Activated naive CD8-positive, alpha-beta T cell treated with anti-CD3 and anti-CD28 coated beads, Interleukin-2, amount 50 U/mL, for 24 hours (primary cell): ENCODE results near the gene ST6GALNAC3.
"Not testable (repeated sequence)": the region's sequence is repeated elsewhere in the genome, so short reads cannot be mapped to it uniquely, and the experiment has no call there.

Experiments used
- ATAC-seq: fragments of 150-1000 bp; cut with Tn5 transposase; one replicate; pipeline ENCODE4 v1.10.0; 2021
- DNase-seq: peaks from one replicate; pipeline ENCODE4 v3.0.0; 2021
- H3K27ac Mint-ChIP-seq: one replicate; pipeline ENCODE4 v1.8.0; 2021; ENCODE audit warnings: mild to moderate bottlenecking, mixed read lengths
- H3K27me3 Mint-ChIP-seq: one replicate; pipeline ENCODE4 v1.8.0; 2021; ENCODE audit warnings: mixed read lengths
- H3K36me3 Mint-ChIP-seq: one replicate; pipeline ENCODE4 v1.8.0; 2021; ENCODE audit warnings: low read depth, mixed read lengths
- H3K4me1 Mint-ChIP-seq: one replicate; pipeline ENCODE4 v1.8.0; 2021; ENCODE audit warnings: mixed read lengths
- H3K4me3 Mint-ChIP-seq: one replicate; pipeline ENCODE4 v1.8.0; 2021; ENCODE audit warnings: mild to moderate bottlenecking, moderate library complexity, mixed read lengths
- H3K9me3 Mint-ChIP-seq: one replicate; pipeline ENCODE4 v1.8.0; 2021; ENCODE audit warnings: mixed read lengths

The ST6GALNAC3 gene

DNA sequence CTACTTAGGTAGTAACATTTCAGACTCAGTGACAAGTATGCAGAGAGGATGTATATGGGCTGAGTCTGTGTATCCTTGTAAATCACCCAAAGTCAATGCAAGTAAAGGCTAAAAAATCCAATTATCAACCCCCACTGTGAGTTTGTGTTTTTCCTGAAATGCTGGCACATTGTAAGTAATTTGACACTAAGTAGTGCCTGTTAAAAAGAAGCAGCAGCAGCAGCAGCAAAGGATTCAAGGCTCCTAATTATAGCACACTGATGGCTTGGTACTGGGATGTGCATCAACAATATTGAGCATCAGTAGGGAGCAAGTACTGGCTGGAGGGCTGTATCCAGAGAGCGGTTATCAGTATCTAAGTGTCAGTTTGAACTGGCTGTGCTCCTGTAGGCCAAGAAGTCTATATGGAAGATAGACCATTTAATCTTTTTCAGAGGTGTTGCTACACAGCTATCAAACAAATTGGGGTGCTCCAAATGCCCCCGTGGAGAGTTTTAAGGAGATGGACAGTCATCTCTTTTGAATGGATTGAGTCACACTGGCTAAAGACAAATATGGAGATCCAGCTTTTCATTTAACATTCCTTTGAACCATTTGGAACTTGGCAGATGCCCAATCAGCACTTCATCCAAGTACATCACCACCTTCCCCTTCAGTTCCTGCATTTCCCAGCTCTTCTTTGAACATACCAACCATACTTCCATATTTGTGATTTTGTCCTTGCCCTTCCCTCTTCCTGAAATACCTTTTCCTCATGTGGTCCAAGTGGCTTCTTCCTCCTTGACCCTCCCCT lies 551.5 kb downstream of the ST6GALNAC3 start:
- H3K9me3 Mint-ChIP-seq: no peaks in the 10 kb centered on the region
- no peak for ATAC-seq
- H3K4me3 Mint-ChIP-seq: no peak overlapping the region
- H3K36me3 Mint-ChIP-seq: peaks cover 2% of the 10 kb centered on the region
- DNase-seq: no peak
- H3K27ac Mint-ChIP-seq: no peak overlapping the region
- no peaks in the 10 kb centered on the region for H3K27me3 Mint-ChIP-seq
- H3K4me1 Mint-ChIP-seq: no peaks in the 10 kb centered on the region

DNA sequence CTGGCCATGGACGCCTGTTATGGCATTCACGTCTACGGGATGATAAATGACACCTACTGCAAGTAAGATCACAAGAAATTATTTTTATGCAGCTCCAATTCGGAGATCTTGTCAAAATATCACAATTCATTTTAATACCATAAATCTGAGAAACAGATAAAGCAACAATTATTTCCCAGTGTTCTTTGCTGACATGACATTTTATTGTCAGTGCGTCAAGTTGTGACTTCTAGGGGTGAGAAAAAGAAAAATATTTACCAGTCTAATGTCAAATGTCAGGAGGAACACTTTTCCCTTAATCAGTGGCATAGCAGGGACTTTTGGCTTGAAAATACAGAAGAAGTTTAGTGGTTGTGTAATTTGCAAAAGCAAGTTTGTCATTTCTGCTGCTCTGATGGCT lies 553.0 kb downstream of the ST6GALNAC3 start:
- ATAC-seq (no peak), DNase-seq (no peak)
- no peaks in the 10 kb centered on the region for H3K27me3 Mint-ChIP-seq
- no peak overlapping the region for H3K4me3 Mint-ChIP-seq
- H3K27ac Mint-ChIP-seq: no peak overlapping the region
- H3K4me1 Mint-ChIP-seq: no peaks in the 10 kb centered on the region
- peaks cover 2% of the 10 kb centered on the region for H3K36me3 Mint-ChIP-seq
- no peaks in the 10 kb centered on the region for H3K9me3 Mint-ChIP-seq

DNA sequence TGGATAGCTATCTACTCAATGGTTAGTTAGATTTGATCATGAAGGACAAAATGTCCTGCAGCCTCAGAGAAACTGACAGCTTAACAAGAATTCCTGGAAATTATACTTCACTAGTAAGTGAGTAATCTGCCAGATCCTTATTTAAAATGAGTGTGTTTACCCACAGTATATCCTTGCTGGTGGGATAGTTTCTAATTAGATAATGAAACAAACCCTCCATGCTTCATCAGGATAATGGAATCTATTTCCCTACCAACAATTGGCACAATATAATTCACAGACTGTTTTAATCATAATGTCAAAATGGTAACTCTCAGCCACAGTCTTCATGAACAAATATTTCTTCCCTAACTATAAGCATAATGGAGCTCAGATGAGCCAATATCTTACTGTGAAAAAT lies 553.4 kb downstream of the ST6GALNAC3 start:
- Mint-ChIP-seq H3K9me3 (no peaks in the 10 kb centered on the region), H3K27ac (no peak overlapping the region), H3K27me3 (no peaks in the 10 kb centered on the region), H3K4me1 (no peaks in the 10 kb centered on the region), H3K4me3 (no peak overlapping the region), H3K36me3 (peaks cover 2% of the 10 kb centered on the region)
- DNase-seq (no peak), ATAC-seq (no peak)

DNA sequence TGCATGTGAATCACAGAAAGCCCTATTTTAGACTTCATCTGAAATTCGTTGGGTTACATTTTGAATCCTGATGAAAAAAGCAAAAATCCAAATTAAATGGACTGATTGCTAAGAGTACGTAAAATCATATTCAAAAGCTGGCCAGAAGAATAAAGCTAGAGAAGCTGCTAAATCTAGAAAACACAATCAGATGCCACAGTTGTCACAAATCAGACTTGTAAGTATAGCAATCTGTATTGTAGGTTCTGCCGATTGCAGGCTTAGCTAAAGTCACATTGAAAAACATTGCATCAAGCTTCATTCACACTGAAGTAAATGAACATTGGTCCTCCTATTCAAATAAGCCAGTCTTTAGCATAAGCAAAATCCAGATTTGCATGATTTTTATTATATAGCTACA lies 557.6 kb downstream of the ST6GALNAC3 start:
- ATAC-seq: no peak
- DNase-seq: no peak
- peaks cover 2% of the 10 kb centered on the region for H3K36me3 Mint-ChIP-seq
- no peaks in the 10 kb centered on the region for H3K27me3 Mint-ChIP-seq
- no peak overlapping the region for H3K27ac Mint-ChIP-seq
- H3K4me1 Mint-ChIP-seq: no peaks in the 10 kb centered on the region
- H3K9me3 Mint-ChIP-seq: peaks cover 12% of the 10 kb centered on the region
- no peak overlapping the region for H3K4me3 Mint-ChIP-seq

DNA sequence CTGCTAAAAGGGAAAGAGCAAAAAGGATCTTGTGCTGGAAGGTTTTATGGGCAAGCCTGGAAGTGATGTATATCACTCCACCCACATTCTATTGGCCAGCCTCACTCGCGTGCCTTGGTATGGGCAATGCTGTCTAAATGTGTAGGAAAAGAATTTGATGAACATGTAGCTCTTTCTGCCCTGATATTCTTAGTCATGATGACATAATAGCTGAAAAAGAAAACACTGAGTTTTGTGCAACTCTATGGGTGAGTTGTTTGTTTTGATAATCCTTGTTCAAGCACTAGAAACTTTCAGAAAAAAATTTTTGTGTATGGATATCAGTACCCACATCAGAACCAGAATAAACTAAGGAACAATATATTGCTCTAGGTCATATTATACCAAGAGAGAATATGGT lies 561.2 kb downstream of the ST6GALNAC3 start:
- Mint-ChIP-seq H3K4me1 (no peaks in the 10 kb centered on the region), H3K27ac (no peak overlapping the region), H3K36me3 (no peaks in the 10 kb centered on the region), H3K9me3 (peaks cover 12% of the 10 kb centered on the region), H3K27me3 (no peaks in the 10 kb centered on the region), H3K4me3 (no peak overlapping the region)
- no peak for DNase-seq
- ATAC-seq: no peak

DNA sequence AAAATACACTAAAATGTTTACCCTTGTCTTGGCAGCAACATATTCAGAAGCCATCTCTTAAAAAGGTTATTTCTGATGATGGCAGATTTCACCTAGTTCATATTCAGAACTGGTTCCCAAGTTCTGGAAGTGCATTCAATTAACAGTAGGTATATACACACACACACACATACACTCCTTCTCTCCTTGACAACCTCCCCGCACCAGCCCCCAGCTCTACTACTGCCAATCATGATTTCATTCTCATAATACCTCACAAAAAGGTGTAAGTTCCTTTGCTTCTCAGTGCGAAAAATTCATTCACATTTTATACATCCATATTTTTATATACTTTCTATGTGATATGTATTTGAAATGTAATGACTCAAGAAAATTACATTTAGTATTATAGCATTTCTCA lies 564.6 kb downstream of the ST6GALNAC3 start:
- H3K4me1 Mint-ChIP-seq: no peaks in the 10 kb centered on the region
- H3K4me3 Mint-ChIP-seq: no peak overlapping the region
- H3K9me3 Mint-ChIP-seq: peaks cover 11% of the 10 kb centered on the region
- H3K27ac Mint-ChIP-seq: no peak overlapping the region
- H3K27me3 Mint-ChIP-seq: no peaks in the 10 kb centered on the region
- H3K36me3 Mint-ChIP-seq: no peaks in the 10 kb centered on the region
- no peak for ATAC-seq
- no peak for DNase-seq

DNA sequence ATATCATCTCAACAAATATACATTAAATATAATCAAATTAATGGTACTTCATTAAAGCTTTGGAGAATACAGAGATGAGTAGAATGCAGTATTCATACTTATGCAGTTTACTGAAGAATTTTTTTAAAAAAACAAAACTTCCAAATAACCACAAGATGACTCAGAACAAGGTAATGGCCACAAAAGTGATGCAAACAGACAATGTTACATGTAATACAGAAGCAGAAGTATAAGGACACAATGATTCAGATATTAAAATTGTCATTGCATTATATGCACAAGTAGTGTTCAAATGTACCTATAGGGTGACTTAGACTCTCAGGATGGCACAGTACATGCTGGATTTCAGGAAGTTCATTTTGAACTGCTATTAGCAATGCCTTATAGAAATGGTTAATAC lies 565.5 kb downstream of the ST6GALNAC3 start:
- H3K27ac Mint-ChIP-seq: no peak overlapping the region
- no peaks in the 10 kb centered on the region for H3K4me1 Mint-ChIP-seq
- no peak for DNase-seq
- no peak for ATAC-seq
- H3K4me3 Mint-ChIP-seq: no peak overlapping the region
- H3K9me3 Mint-ChIP-seq: peaks cover 5% of the 10 kb centered on the region
- no peaks in the 10 kb centered on the region for H3K36me3 Mint-ChIP-seq
- H3K27me3 Mint-ChIP-seq: no peaks in the 10 kb centered on the region

DNA sequence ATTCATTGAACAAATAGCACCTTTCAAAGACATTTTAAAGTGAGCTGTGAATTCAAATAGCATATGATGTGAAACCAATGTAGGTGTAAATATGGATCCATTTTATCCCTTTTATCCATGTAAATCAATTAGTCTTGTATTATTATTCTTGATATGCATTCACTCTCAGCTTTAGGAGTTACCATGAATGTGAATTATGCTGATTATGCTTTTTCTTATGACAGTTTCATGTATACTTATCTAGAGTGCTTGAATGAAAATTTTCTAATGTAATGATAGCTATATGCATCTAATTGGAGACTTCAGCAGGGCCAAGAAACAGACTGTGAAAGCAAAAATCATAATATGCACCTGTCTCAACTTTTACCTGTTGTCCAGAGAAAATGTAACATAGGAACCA lies 566.2 kb downstream of the ST6GALNAC3 start:
- Mint-ChIP-seq H3K4me3 (no peak overlapping the region), H3K27me3 (no peaks in the 10 kb centered on the region), H3K4me1 (no peaks in the 10 kb centered on the region), H3K36me3 (no peaks in the 10 kb centered on the region), H3K9me3 (peaks cover 3% of the 10 kb centered on the region), H3K27ac (no peak overlapping the region)
- DNase-seq (no peak), ATAC-seq (no peak)

DNA sequence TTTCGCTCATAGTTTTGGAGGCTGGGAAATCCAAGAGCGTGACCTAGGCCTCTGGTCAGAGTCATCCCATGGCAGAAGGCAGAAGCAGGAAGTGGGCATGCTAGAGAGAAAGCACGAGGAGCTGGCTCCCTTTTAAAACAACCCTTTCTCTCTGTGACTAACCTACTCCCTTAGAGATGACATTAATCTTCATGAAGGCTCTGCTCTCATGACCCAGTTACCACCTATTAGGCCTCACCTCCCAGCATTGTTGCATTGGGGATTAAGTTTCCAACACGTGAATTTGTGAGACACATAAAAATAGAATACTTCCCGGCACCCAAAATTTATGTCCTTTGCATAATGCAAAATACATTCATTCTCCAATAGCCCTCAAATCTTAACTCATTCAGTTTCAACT lies 569.6 kb downstream of the ST6GALNAC3 start:
- H3K4me3 Mint-ChIP-seq: no peak overlapping the region
- H3K27ac Mint-ChIP-seq: no peak overlapping the region
- ATAC-seq: no peak
- peaks cover 6% of the 10 kb centered on the region for H3K27me3 Mint-ChIP-seq
- H3K9me3 Mint-ChIP-seq: peaks cover 3% of the 10 kb centered on the region
- no peaks in the 10 kb centered on the region for H3K36me3 Mint-ChIP-seq
- no peak for DNase-seq
- H3K4me1 Mint-ChIP-seq: no peaks in the 10 kb centered on the region

DNA sequence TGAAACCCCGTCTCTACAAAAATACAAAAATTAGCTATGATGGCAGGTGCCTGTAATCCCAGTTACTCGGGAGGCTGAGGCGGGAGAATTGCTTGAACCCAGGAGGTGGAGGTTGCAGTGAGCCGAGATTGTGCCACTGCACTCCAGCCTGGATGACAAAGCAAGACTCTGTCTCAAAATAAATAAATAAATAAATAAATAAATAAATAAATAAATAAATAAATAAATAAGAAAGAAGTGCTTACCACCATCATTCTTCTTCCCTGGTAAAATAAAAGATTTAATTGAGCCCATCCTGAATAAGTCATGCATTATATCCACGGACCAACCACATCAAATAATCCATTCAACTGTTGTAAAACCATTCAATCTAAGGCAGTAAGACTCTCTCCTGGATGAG lies 578.3 kb downstream of the ST6GALNAC3 start:
- H3K4me1 Mint-ChIP-seq, H3K27me3 Mint-ChIP-seq, DNase-seq, ATAC-seq, H3K36me3 Mint-ChIP-seq, H3K4me3 Mint-ChIP-seq, H3K27ac Mint-ChIP-seq: not testable (repeated sequence)
- peaks cover 22% of the 10 kb centered on the region for H3K9me3 Mint-ChIP-seq

DNA sequence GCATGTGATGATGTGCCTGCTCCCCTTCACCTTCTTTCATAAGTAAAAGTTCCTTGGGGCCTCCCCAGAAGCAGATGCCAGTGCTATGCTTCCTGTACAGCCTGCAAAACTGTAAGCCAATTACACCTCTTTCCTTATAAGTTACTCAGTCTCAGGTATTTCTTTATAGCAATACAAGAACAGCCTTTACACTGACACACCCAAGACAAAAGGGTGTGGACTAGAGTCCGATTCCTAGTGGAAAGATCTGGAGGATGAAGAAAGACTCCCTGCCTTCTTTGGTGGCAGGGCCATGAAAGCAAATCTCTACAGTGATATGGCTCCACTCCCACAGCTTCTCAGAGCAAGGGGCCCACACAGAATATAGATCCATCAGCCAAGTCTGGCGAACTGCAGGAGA lies 583.1 kb downstream of the ST6GALNAC3 start:
- DNase-seq (no peak), ATAC-seq (no peak)
- no peak overlapping the region for H3K4me3 Mint-ChIP-seq
- peaks cover 4% of the 10 kb centered on the region for H3K27me3 Mint-ChIP-seq
- H3K4me1 Mint-ChIP-seq: no peaks in the 10 kb centered on the region
- no peaks in the 10 kb centered on the region for H3K36me3 Mint-ChIP-seq
- no peak overlapping the region for H3K27ac Mint-ChIP-seq
- H3K9me3 Mint-ChIP-seq: peaks cover 13% of the 10 kb centered on the region

DNA sequence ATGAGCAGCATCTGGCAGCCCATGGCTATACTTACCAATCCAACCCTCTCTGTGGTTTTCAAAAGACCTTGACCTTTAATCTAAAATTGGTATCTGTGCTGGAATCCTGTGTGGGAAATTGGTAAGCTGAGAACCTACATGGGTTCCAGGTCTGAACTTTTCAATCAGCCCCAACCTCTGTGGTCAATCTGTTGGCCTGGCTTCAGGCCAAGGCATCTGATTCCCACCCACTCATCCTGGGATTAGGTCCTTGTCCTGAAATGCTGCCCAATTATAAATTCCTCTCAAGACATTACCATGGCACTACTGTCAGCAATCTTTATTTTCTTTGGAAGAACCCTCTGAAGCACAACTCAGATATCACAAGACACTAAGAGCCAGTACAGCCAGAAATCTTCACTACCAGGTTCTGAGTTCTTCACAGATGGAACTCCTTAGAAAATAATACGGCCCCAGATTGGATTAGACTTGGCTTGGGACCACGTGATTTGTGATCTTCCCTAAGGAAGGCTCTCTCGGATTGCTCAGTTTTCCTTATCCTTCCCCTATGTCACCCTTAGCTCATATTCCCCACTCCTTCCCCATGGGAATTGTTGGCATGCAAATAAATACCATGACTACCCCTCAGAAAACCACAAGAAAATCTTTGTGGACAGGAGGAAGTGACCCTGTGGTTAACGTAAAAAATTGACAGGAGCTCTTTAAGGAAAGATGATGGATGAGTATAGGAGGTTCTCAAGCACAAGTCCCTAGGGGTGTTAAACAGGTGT lies 584.8 kb downstream of the ST6GALNAC3 start:
- ATAC-seq (no peak), DNase-seq (no peak)
- H3K36me3 Mint-ChIP-seq: no peaks in the 10 kb centered on the region
- H3K4me3 Mint-ChIP-seq: no peak overlapping the region
- peaks cover 4% of the 10 kb centered on the region for H3K27me3 Mint-ChIP-seq
- H3K27ac Mint-ChIP-seq: no peak overlapping the region
- H3K4me1 Mint-ChIP-seq: no peaks in the 10 kb centered on the region
- H3K9me3 Mint-ChIP-seq: peaks cover 13% of the 10 kb centered on the region

DNA sequence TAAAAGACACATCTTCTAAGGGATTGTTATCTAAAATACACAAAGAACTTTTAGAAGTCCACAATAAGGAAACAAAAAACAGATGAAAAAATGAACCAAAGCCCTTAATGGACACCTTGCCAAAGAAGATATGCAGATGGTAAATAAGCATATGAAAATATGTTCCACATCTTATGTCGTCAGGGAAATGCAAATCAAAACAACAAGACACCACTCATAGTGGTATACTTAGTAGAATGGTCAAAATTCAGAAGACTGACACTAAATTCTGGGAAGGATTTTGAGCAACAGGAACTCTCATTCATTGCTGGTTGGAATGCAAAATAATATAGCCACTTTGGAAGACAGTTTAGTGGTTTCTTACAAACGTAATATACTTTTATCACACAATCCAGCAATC lies 587.0 kb downstream of the ST6GALNAC3 start:
- Mint-ChIP-seq H3K36me3 (no peaks in the 10 kb centered on the region), H3K9me3 (peaks cover 13% of the 10 kb centered on the region)

DNA sequence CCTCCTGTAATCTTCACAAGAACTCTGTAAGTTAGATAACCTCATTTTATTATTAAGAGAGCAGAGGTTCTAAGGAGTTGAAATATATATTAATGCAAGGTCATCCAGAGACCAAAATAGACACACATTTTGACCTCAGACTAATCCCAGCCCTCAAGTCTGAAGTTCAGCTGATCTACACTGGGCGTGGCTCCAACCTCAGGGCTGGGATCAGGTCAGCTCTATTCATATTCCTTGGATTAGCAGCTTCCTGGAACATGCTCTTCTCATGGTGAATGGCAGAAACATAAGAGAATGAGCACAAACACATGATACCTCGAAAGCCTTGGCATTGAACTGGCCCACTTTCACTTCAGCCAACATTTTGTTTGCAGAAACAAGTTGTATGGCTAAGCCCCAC lies 592.0 kb downstream of the ST6GALNAC3 start:
- no peak for ATAC-seq
- no peak for DNase-seq

More for the DNA sequence above, 587.0 kb downstream of the ST6GALNAC3 start:
- Mint-ChIP-seq H3K4me1 (no peaks in the 10 kb centered on the region), H3K27ac (no peak overlapping the region), H3K4me3 (no peak overlapping the region), H3K27me3 (peaks cover 4% of the 10 kb centered on the region)
- ATAC-seq (no peak), DNase-seq (no peak)

DNA sequence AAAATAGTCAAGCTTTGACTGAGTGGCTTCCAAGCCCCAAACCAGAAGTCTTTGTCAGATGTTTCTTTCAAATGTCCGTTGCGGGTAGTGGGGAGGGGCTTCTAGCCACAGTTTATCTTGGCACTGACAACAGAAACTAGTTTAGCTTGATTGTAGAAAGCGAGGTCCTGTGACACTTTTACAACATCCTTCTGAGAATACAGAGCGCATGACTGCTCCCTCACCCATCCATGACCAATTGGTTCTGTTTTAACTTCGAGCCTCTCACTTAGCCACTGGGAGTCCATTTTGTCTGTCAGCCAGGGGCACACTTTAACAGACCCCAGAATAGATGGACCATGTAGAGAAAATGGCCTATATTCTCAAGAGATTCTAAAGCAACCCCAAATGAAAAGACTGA lies 593.5 kb downstream of the ST6GALNAC3 start:
- ATAC-seq (no peak), DNase-seq (no peak)
- no peak overlapping the region for H3K27ac Mint-ChIP-seq

More for the DNA sequence above, 592.0 kb downstream of the ST6GALNAC3 start:
- Mint-ChIP-seq H3K4me3 (no peak overlapping the region), H3K27me3 (no peaks in the 10 kb centered on the region), H3K9me3 (peaks cover 6% of the 10 kb centered on the region), H3K4me1 (no peaks in the 10 kb centered on the region), H3K27ac (no peak overlapping the region), H3K36me3 (no peaks in the 10 kb centered on the region)

More for the DNA sequence above, 593.5 kb downstream of the ST6GALNAC3 start:
- Mint-ChIP-seq H3K36me3 (no peaks in the 10 kb centered on the region), H3K4me3 (no peak overlapping the region), H3K4me1 (no peaks in the 10 kb centered on the region), H3K9me3 (peaks cover 6% of the 10 kb centered on the region), H3K27me3 (no peaks in the 10 kb centered on the region)
